Middle frontal gyrus (tissue), 1 donor: ENCODE results near the gene MAMDC4.
"Not testable (repeated sequence)": the region's sequence is repeated elsewhere in the genome, so short reads cannot be mapped to it uniquely, and the experiment has no call there.

Source experiments
- DNase-seq: peaks from one replicate; pipeline ENCODE4 v3.0.0-alpha.2; 2015; ENCODE audit warnings: low spot score; ENCODE audit errors: extremely low spot score

The MAMDC4 gene

DNA sequence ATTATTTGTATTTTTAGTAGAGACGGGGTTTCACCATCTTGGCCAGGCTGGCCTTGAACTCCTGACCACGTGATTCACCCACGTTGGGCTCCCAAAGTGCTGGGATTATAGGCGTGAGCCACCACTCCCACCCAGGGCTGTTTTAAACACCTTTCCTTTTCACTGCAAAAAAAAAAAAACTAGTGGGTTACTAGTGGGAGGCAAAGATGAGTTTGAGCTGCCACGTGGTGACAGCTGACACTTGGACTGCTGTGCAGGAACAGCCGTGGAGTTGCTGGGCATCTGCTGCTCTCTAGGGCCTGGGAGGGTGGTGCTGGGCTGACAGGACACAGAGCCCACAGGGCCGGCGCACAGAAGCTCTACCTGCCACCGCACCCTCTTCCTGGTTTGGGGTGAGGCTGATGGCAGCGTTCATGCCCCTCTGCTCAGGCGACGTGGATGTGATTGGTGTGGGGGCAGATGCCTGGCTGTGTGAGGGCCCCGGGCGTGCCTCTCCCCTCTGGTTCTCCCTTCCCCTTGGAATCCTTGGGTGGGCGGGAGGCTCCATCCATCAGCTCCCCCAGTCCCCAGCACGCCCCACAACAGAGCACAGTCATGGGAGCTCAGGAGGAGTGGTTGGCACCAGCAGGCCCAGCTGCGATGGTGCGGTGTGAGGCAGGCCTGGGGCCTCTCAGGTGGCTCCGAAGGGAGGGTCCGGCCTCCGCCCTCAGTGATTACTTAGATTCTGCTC lies 27.5 kb upstream of the MAMDC4 start:
- DNase-seq, result no peak

DNA sequence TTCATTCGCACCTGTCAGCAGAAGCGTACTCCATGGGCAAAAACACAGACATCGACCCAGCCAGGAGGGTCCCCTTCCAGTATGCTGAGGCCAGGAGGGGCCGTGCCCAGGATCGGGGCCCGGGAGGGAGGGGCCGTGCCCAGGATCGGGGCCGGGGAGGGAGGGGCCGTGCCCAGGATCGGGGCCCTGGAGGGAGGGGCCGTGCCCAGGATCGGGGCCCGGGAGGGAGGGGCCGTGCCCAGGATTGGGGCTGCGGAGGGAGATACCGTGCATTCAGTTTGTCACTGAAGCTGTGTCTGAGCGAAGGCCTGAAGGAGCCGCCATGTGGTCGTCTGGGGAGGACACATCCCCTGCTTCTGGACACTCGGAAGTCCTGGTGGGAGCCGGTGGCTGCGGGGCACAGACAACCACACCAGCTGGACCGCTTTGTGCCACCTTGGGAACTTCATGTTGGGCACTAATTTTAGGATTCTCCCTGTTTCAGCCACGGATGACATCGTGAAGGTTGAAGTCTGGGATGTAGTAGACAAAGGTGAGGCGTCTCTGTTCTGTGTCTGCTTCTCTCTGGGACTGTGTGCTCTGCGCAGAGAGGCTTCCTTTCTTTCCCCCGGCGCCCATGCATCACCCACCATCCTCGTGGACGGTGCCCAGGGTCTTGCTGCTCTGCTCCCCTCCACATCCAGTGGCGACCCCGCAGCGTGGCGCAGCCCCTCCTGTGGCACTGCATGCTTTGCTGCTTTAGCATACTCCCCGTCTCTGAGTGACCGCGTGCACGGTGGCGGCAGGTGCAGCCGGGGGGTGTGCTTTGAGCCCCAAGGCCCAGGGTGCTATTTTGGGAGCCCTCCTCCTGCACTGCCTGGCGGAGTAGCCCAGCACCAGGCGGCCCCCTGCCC lies 26.6 kb upstream of the MAMDC4 start:
- no peak for DNase-seq

DNA sequence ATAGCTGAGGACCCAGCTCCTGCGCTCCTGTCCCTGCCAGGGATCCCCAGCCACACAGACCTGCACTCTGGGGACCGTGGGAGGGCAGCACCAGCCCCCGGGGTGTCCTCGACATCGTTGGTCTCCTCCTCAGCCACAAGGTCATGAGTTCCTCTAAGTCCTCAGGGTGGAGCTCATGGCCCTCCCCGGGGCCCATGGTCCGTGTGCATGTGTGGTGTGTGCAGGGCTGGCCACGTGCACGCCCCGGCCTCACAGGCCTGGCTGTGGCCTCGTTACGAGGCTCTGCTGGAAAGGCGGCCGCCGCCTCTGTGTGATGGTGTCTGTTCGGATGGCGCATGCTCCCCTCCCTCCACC lies 26.0 kb upstream of the MAMDC4 start:
- no peak for DNase-seq

DNA sequence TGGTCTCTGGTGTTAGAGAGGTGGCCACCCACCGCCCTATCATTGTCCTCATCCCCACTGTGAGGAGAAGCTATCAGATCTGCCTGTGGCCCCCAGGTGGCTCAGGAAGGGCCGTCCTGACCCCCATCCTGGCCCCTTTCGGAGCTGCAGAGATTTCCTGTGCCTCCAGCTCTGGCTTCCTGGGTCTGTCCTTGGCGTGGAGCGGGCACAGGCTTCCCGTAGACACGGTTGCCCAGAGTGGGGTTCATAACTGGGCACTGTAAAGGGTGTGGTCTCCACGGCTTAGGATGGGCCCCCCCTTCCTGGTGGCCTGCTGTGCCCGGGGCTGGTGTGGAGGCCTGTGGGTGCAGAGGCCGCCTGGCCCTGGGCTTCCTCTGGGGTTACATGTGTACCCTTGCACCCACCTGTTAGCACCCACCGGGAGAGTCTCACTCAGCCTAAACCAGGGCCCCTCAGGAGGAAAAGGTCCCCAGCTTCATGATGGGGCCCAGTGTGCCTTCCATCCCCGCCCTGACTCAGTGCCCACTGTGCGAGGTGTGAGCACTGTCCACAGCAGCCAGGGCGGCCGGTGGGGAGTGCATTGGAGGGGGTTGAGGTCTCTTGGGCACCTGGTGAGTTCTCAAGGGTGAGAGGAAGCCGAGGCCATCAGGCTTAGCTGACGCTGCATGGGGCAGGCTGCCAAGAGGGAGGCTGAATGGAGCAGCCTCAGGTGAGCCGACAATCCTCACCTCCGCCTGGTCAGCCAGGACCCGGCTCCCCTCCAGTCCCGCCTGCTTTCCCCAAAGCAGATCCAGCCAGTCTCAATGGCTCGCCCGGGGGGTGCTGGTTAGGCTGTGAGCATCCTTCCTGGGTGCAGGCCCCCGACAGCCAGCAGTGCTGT lies 25.2 kb upstream of the MAMDC4 start:
- no peak for DNase-seq

DNA sequence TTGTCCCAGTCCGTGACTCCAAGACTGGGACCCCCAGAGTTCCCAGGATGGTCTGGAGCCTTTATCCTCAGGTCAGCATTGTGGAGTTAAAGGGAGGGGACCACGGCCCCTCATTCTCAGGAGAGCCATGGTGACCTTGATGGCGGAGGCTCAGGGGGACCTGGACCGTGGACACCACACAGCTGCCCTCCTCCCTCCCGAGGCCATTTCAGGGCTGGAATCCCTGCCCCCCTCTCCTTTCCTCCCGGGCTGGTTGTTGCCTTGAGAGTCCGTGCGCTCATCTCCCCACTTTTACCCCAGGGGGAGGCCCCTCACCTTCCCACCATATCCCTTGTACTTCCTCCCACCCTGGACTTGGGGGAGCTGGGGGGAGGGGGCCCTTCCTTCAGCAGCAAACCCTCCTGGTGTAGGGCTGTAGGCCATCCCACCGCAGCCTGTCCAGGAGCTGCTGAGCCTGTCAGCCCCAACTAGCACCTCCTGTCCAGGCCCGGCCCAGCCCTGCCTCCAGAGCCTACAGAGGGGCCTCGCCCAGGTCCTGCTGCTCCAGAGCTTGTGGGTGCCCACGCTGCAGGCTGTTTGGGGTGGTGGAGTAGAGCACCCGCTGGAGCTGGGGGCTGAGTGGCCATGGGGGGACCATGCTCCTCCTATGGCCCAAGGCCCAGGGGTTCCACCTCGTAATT lies 24.2 kb upstream of the MAMDC4 start:
- no peak for DNase-seq

DNA sequence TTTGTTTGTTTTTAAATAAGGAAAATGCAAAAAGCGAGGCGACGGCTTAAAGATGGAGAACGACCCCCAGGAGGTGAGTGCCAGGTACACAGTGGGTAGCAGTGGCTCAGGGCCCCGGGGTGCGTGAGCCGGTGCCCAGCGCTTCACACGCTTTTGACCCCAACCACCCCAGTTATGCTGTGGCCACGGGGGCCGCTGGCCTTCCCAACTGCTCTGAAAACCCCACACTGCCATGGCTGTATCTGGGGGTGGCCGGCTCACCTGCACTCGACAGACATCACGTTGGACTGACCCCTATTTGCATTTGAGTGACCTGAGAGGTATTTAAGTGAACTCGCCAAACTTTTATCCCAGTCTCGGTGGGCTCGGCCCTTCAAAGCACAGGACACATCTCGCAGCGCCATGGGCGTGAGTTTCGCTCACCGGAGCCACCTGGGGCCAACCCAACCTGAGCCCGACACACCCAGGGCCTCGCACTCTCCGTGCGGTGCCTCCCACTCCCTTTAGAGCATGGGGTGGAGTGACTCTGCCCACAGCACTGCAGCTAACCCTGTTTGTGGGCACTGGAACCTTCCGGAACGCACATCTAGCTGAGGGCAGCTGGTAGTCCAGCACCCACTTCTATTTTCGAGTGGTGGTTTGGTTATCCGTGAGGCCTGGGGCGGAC lies 23.5 kb upstream of the MAMDC4 start:
- no peak for DNase-seq

DNA sequence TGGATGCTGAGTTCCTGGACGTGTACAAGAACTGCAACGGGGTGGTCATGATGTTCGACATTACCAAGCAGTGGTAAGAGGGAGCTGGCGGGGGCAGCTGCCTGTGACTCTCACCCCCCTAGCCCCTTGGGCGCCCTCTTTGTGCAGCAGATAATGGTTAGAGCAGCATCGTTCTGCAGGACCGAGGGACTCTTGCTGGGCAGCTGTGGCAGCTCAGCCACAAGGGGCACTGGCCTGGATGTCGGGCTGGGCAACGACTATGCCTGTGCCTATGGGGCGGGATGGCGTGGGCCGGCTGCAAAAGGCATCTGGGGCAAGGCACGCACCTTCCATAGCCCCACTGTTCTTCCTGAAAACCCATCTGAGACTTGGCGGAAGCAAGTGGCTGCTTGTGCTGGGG lies 22.7 kb upstream of the MAMDC4 start:
- no peak for DNase-seq

DNA sequence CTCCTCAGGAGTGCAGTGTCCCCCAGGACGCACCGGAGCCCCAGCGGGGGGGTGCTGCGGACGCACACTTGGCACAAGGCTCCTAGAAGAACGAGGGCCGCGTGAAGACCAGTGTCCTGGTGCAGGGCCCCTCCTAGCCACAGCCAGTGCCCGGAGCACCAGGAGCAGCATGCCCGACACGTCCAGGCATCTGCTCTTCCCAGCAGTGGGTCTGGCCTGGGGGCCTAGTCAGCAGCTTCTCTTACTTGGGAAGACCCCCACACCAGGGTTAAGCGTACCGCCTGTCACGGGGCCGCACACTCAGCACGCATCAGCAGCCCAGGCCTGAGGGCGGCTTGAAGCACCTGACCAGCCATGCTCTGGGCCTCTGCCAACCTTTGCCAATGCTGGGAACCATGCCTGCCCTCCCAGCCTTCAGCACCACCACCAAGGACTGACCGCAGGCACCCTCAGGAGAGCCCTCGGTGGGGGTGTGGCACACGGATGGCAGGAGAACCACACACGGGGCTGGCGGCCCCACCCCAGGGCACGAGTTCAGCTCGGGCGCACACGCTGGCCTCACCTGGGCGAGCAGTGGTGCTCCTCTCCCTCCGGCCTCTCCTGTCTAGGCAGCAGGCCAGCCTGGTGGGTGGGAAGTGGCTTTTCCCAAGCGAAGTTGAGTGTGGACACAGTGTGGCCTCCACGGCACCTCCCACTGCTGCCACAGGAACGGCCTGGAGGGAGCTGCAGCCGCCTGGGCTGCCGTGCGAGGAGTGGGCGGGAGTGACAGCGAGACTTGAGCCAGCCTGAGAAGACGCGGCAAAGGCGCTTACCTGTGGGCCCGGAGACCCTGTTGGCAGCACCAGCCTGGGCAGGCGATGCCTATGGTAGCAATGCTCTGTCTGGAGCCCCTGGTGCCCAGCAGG lies 21.9 kb upstream of the MAMDC4 start:
- no peak for DNase-seq

DNA sequence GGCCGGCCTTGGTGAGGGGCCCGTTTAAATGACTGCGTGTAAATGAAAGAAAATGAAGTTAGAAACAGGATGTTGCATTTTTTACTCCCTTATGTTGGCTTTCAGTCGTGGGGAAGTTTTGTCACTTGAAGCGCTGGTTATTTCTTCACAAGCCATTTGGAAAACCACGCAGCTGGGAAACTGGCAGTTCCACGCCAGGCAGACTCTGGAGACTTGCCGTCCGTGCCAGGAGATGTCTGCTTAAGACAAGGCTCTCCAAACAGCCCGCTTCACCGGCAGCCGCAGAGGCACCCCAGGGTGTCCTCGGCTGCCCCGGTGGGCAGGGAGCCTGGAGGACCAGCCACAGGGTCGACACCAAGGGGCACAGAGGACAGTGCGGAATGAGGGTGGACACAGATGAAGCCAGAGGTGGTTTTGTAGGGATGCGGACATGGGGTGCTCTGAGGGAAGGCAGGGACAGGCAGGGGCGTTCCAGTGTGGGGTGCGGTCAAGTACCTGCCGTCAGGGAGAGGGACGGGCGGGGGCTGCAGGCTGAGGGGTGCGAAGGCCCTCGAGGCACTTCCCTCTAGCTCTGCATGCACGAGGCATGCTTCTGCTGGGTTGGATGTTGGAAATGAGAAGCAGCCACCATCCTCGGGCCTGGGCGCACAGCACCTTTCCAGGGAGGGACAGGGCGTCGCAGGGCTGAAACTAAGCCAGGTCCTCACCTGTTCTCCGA lies 21.0 kb upstream of the MAMDC4 start:
- no peak for DNase-seq

DNA sequence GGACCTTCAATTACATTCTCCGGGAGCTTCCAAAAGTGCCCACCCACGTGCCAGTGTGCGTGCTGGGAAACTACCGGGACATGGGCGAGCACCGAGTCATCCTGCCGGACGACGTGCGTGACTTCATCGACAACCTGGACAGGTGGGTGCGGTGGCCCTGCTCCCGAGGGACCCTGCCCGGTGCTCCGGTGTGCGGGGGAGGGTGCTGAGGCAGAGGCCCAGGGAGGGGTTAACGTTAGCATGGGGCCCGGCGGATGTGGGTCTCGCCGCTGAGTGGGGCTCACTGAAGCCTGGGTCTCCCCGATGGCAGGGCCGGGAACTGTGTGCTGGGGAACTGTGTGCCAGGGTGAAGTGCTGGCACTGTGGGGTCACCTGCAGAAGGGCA lies 20.4 kb upstream of the MAMDC4 start:
- no peak for DNase-seq

DNA sequence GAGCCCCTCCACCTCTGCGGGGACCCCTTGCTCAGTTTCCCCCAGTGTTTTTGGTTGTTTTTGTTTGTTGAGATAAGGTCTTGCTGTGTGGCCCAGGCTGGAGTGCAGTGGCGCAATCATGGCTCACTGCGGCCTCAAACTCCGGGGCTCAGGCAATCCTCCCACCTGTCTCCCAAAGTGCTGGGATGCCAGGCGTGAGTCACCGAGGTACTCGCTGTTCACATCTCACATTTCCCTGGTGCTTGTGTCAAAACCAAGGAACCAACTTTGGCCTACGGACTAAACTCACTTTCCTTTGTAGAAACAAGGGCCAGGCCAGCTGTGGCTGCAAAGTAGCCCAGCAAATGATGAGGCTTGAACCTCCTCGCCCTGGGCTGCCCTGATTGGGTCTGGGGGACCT lies 19.6 kb upstream of the MAMDC4 start:
- no peak for DNase-seq

DNA sequence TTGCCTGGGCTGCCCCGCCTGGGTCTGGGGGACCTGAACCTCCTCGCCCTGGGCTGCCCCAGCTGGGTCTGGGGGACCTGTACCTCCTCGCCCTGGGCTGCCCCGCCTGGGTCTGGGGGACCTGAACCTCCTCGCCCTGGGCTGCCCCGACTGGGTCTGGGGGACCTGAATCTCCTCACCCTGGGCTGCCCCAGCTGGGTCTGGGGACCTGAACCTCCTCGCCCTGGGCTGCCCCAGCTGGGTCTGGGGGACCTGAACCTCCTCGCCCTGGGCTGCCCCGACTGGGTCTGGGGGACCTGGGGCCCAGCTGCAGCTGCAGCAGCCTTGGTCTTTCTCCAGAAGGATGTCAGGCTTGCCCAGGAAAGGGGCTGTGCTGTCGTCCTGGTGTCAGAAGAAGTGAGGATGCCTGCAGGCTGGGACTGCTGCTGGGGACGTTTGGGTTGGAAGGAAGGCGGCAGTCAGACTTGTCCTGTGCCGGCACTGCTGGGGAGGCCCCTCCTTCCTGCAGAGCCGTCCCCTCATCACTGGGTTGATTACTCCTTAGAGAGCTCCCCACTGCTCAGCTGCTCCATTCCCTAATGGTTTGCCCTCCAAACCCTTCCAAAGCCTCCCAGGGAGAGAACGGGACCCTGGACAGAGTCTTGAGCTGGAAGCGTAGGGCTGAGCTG lies 18.6 kb upstream of the MAMDC4 start:
- not testable (repeated sequence) for DNase-seq

DNA sequence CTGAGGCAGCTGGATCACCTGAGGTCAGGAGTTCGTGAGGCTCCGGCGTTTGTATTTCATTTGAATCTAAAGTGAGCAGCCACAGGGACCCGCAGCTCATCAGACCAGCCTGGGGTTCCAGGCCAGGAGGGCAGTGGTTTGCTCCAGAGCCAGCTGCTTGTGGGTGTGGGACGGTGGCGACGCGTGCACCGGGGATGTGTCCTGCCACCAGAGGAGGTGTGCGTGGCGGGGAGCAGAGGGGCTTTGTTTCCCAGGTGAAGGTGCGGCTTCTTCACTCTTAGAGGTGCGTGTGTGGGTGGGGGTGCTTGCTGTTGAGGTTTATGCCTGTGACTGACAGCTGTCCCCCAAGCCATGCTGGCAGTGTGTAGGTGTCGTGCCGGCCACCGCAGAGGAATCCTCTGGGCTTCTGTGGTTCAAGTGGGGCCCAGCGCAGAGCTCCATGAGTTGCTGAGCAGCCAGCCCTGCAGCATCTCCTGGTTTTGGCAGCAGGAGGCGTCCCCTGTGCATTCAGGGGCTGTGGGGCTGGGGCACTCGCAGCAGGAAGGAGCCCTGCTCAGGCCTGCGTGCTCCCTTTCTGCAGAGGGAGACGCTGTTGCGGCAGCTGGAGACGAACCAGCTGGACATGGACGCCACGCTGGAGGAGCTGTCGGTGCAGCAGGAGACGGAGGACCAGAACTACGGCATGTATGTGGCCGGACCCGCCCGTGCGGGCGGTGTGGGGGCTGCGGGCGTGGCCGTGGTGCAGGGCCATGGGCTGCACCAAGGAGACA lies 16.8 kb upstream of the MAMDC4 start:
- DNase-seq, result no peak

DNA sequence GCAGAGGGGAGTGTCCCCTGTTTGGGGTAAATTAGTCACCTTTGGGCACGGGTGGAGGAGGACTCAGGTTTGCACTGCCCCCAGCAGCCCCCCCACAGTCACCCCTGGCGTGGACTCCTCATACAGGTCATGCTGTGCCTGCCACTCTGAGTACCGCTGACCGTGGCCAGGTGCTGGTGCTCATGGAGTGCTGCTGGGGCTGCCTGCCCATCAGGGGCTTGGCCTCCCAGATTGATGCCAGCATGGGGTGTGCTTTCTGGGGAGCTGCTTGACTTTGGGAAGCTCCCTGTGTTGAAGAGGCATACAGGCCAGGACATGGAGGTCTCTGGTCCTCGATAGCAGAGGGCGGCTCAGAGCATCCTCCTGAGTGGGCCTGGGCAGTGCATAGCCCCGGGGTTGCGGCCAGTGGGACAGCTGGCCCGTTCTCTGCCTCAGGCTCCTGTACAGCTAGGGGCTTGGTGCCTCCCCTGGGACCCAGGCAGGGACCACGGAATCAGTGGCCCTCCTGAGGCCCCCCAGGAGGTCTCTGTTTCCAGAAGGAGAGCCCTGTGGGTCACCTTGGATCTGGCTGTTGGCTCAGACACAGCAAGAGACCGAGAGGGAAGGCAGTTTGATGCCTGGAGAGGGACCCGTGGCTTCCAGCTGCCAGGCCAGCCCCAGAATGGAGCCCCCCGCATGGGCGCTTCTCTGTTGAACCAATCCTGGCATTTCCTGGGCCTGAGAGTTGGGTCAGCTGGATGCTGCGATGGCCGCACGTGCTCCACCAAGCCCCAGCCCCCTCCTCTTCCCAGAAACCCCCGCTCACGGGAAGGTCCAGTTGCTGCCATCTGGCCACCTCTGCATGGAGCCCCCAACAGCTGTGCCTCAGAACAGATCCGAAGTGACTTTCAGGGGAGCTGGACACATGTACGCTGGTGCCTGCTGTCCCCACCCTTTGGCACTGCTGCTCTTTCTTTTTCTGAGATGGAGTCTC lies 15.9 kb upstream of the MAMDC4 start:
- DNase-seq, result no peak

DNA sequence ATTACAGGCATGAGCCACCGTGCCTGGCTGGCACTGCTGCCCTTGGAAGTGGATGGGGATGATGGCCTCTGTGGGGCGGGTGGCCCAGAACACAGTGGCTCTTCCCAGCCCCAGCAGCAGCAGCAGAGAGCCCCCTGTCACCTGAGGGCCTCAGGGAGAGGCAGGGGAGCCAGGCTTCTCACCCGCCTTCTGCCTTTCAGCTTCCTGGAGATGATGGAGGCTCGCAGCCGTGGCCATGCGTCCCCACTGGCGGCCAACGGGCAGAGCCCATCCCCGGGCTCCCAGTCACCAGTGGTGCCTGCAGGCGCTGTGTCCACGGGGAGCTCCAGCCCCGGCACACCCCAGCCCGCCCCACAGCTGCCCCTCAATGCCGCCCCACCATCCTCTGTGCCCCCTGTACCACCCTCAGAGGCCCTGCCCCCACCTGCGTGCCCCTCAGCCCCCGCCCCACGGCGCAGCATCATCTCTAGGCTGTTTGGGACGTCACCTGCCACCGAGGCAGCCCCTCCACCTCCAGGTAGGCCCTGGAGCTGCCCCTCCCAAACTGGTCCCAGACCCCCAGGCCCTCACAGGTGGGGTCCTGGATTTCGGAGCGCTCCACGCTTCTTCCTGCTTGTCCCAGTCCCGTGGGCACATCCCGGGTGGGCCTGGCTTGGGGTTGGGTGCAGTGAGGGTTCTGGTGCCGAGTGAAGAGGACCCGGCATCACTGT lies 14.8 kb upstream of the MAMDC4 start:
- DNase-seq, result no peak

DNA sequence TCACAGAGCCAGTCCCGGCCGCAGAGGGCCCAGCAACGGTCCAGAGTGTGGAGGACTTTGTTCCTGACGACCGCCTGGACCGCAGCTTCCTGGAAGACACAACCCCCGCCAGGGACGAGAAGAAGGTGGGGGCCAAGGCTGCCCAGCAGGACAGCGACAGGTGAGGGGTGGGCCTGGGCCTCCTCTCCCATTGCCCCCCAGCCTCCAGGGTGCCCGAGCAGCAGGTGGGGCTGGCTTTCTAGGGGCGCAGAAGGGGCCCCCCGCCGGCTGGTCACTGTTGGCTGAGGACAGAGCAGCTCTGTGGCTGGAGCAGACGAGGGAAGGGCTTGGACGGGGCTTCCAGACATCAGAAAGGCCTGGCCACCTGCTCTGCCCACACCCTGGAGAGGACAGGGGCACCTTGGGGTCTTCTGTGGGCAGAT lies 14.3 kb upstream of the MAMDC4 start:
- not testable (repeated sequence) for DNase-seq
